Endothelial cell (in vitro differentiated cells): ENCODE measurements around the gene HELZ. TPM values are rescaled to one million over a fixed set of nuclear protein-coding genes. Genes with fewer than 3 reads are reported as not detected.
A peak's percentile ranks its signal among the peaks of the same experiment; 100 is the strongest.
"Not testable (repeated sequence)": the region's sequence is repeated elsewhere in the genome, so short reads cannot be mapped to it uniquely, and the experiment has no call there.

ENCODE experiments used
- DNase-seq: peaks from one replicate; pipeline ENCODE4 v3.0.0; 2021; ENCODE audit warnings: low spot score
- H3K27ac Mint-ChIP-seq: one replicate; pipeline ENCODE4 v1.8.0; 2021; ENCODE audit warnings: mixed read lengths, inconsistent platforms; ENCODE audit not compliant: unreplicated experiment
- H3K27me3 Mint-ChIP-seq: one replicate; pipeline ENCODE4 v1.8.0; 2021; ENCODE audit warnings: mild to moderate bottlenecking, moderate library complexity, mixed read lengths, inconsistent platforms; ENCODE audit not compliant: unreplicated experiment
- H3K36me3 Mint-ChIP-seq: one replicate; pipeline ENCODE4 v1.8.0; 2021; ENCODE audit warnings: mild to moderate bottlenecking, low read depth, mixed read lengths, inconsistent platforms; ENCODE audit not compliant: unreplicated experiment
- H3K4me1 Mint-ChIP-seq: one replicate; pipeline ENCODE4 v1.8.0; 2021; ENCODE audit warnings: mild to moderate bottlenecking, mixed read lengths, inconsistent platforms; ENCODE audit not compliant: unreplicated experiment
- H3K4me3 Mint-ChIP-seq: one replicate; pipeline ENCODE4 v1.8.0; 2021; ENCODE audit warnings: mild to moderate bottlenecking, mixed read lengths, inconsistent platforms; ENCODE audit not compliant: unreplicated experiment
- H3K9me3 Mint-ChIP-seq: one replicate; pipeline ENCODE4 v1.8.0; 2021; ENCODE audit warnings: mixed read lengths, inconsistent platforms; ENCODE audit not compliant: unreplicated experiment
- CTCF ChIP-seq: fragments of 200-600 bp; sonication (generic); IDR thresholded peaks from one replicate; pipeline ENCODE4 v1.5.0; 2021; ENCODE audit warnings: antibody characterized with exemption; ENCODE audit not compliant: unreplicated experiment
- total RNA-seq: library from RNA; stranded (reverse); fragmentation: NEBNext Ultra II Directional; extraction: Animal tissue kit (Norgen Biotek cat#: 25700); gene quantifications from one replicate; pipeline ENCODE4 v1.2.1, GENCODE V29; 2021; ENCODE audit not compliant: unreplicated experiment

HELZ gene
- total RNA-seq, 1 donor from 2014 or later: 57.0 TPM

- Mint-ChIP-seq H3K4me1 (peaks cover 3% of the 10 kb centered on the region), H3K27ac (no peak overlapping the region), H3K36me3 (no peaks in the 10 kb centered on the region), H3K27me3 (peaks cover 2% of the 10 kb centered on the region), H3K4me3 (no peak overlapping the region), H3K9me3 (no peaks in the 10 kb centered on the region)
- TF ChIP-seq CTCF: no peak
- DNase-seq: no peak
These were observed 36.8 kb downstream of the HELZ start for GRCh38 chr17:67208232-67208631.

DNA sequence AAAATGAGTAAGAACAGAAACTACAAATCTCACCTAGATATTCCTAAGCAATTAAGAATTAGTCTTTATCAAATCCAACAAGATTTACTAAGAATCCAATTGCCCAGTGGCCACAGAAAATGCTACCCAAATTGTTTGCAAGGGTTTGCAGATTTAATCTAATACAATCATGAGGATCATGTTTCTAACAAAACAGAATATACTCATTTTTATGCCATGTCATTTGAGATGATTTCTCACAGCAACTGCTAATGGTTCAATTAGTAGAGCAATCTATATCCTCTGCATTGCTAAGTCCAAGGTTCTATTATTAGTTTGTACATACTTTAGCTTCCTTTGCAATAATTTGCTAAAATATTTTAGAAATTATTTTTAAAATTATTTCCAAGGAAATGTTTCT, 41.2 kb downstream of the HELZ start:
- H3K9me3 Mint-ChIP-seq: no peaks in the 10 kb centered on the region
- no peak for TF ChIP-seq CTCF
- H3K4me3 Mint-ChIP-seq: no peak overlapping the region
- H3K27ac Mint-ChIP-seq: no peak overlapping the region
- H3K27me3 Mint-ChIP-seq: peaks cover 2% of the 10 kb centered on the region
- no peaks in the 10 kb centered on the region for H3K4me1 Mint-ChIP-seq
- no peak for DNase-seq
- peaks cover 11% of the 10 kb centered on the region for H3K36me3 Mint-ChIP-seq

DNA sequence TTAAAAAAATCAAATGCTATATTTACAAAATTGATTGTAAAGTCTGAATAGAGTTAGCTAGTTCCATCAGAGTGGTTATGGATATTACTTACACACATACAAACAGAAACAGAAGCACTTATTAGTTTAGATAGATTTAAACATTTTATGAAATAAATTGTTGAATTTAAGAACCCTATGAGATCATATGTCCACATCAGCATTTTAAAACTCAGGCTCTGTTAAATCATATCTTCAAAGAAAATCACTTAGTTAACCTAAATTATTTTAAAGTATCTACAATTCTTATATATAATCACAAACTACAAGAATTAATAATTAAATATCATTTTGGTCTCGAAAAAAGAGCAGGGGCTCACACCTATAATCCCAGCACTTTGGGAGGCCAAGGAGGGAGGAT, 42.5 kb downstream of the HELZ start:
- Mint-ChIP-seq H3K27ac (no peak overlapping the region), H3K4me3 (no peak overlapping the region), H3K36me3 (peaks cover 11% of the 10 kb centered on the region), H3K4me1 (no peaks in the 10 kb centered on the region), H3K9me3 (no peaks in the 10 kb centered on the region), H3K27me3 (no peaks in the 10 kb centered on the region)
- no peak for TF ChIP-seq CTCF
- DNase-seq: no peak

DNA sequence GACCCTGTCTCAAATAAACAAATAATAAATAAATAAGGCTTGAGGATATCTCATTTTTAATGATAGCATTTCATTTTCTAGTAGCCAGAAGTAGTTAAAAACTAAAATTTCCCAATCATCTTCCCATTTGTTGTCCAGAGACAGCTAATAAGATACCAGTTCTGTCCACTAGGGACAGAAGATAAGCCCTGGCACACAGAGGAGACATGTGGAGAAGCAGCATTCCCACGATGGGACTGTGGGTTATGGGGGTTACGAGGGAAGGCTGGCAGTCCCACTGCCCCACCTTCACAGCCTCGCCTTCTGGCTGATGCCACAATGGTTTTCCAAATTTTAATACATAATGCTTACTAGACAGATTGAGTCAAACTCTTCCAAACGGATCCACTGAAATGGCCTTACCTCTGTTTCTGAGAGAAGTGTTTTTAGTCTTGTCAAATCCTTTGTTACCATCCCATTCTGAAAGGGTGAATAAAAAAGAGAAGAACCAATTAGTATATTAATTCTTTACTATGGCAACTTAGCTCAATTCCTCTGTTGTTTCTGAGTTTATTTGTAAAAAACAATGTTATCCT, 44.2 kb downstream of the HELZ start:
- no peak overlapping the region for H3K27ac Mint-ChIP-seq
- H3K36me3 Mint-ChIP-seq: peaks cover 20% of the 10 kb centered on the region
- TF ChIP-seq CTCF: peak; percentile 70
- no peaks in the 10 kb centered on the region for H3K27me3 Mint-ChIP-seq
- H3K4me1 Mint-ChIP-seq: no peaks in the 10 kb centered on the region
- H3K9me3 Mint-ChIP-seq: no peaks in the 10 kb centered on the region
- no peak overlapping the region for H3K4me3 Mint-ChIP-seq
- DNase-seq: no peak

- TF ChIP-seq CTCF: no peak
- H3K4me3 Mint-ChIP-seq: no peak overlapping the region
- no peak overlapping the region for H3K27ac Mint-ChIP-seq
- DNase-seq: no peak
- H3K27me3 Mint-ChIP-seq: no peaks in the 10 kb centered on the region
- peaks cover 20% of the 10 kb centered on the region for H3K36me3 Mint-ChIP-seq
- H3K4me1 Mint-ChIP-seq: no peaks in the 10 kb centered on the region
- no peaks in the 10 kb centered on the region for H3K9me3 Mint-ChIP-seq
These were observed 46.9 kb downstream of the HELZ start for GRCh38 chr17:67198131-67198530.

DNA sequence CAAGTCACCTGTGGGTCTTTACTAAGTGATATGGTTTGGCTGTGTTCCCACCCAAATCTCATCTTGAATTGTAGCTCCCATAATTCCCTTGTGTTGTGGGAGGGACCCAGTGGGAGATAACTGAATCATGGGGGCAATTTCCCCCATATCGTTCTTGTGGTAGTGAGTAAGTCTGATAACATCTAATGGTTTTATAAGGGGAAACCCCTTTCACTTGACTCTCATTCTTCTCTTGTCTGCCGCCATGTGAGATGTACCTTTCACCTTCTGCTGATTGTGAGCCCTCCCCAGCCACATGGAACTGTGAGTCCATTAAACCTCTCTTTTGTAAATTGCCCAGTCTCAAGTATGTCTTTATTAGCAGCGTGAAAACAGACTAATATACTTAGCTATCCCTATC, 48.0 kb downstream of the HELZ start:
- DNase-seq, H3K27ac Mint-ChIP-seq, H3K9me3 Mint-ChIP-seq, H3K4me3 Mint-ChIP-seq, H3K4me1 Mint-ChIP-seq, H3K27me3 Mint-ChIP-seq: not testable (repeated sequence)
- H3K36me3 Mint-ChIP-seq: peaks cover 20% of the 10 kb centered on the region
